ENCODE results near the gene ADGRD1.
A peak's percentile ranks its signal among the peaks of the same experiment; 100 is the strongest.
"Not testable (repeated sequence)": the region's sequence is repeated elsewhere in the genome, so short reads cannot be mapped to it uniquely, and the experiment has no call there.

Gene ADGRD1

DNA sequence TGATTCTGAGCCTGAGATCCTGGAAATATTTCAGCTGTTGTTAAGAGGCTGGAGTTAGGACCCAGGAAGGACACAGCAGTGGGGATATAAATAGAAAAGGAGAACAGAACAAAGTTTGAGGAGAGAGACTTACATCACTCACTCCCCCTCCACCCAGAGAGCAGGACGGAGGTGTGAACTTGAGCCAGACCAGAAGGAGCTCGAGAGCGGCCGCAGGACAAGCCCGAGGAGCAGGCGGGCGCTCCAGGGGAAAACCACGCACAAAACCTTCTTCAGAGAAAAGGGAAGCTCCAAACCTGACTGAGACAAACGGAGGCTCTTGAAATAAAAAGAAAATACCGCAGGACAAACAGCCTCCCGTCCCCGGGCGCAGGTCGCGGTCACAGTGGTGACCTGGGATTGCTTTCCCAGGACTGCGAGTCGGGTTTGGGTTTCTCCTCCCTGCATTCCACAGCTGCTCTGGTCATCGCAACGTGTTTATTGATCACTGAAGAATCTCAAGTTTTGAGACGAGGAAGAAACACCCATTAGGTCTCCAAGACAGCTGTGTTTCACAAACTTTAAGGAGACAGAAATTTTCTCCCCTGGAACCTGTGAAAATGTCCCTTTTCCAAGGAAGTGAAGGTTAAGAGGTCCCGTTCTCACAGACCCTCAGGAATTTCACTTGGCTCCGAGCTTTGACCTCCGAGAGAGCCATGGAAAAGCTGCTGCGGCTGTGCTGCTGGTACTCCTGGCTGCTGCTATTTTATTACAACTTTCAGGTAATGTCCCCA, at the start of gene ADGRD1:
Gene ADGRD1 (plus strand): TSS at position 137 of the 773 bp plus-strand sequence. CDS start 559 bp downstream, at position 696.
- Histone ChIP-seq H3K4me3 (ENCODE audit: low read length in 2 of 2) (peak within 1 kb of the TSS; percentile 57 to 59), H3K27ac (ENCODE audit: low read depth in 2 of 2, low read length in 2 of 2) (peak within 1 kb of the TSS; percentile 20 to 36), H3K27me3 (ENCODE audit: control insufficient read depth in 2 of 2, insufficient read depth in 2 of 2, low read length in 2 of 2) (peaks cover 0 to 2% of the 10 kb centered on the region in 2 donors), H3K4me1 (ENCODE audit: control insufficient read depth in 2 of 2, insufficient read depth in 2 of 2, low read length in 2 of 2) (no peaks in the 10 kb centered on the region), H3K36me3 (ENCODE audit: control insufficient read depth in 2 of 2, insufficient read depth in 2 of 2, low read length in 2 of 2) (no peaks in the 10 kb centered on the region), H3K9me3 (ENCODE audit: control insufficient read depth in 2 of 2, low read length in 2 of 2) (no peaks in the 10 kb centered on the region), H3K9ac (ENCODE audit: low read depth in 1 of 2, low read length in 2 of 2) (peak within 1 kb of the TSS in 1 of 2 donors; percentile 24)

DNA sequence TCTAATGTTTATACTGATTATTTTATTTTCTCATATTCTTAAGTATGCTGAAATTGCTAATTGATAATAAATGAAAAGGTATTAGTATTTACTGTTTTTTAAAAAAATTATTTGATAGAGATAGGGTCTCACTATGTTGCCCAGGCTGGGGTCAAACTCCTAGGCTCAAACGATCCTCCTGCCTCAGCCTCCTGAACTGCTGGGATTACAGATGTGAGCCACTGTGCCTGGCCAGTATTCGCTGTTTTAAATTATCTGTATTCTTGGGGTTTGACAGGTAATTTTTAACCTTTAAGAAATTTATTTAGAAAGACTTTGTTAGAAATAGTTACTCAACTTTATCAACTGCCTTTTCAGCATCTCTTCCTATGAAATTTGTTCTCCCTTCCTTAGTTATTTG, 49.6 kb upstream of the ADGRD1 start:
- Histone ChIP-seq H3K27ac (ENCODE audit: low read depth in 2 of 2, low read length in 2 of 2) (no peak overlapping the region), H3K27me3 (ENCODE audit: control insufficient read depth in 2 of 2, insufficient read depth in 2 of 2, low read length in 2 of 2) (no peaks in the 10 kb centered on the region), H3K36me3 (ENCODE audit: control insufficient read depth in 2 of 2, insufficient read depth in 2 of 2, low read length in 2 of 2) (no peaks in the 10 kb centered on the region), H3K4me3 (ENCODE audit: low read length in 2 of 2) (no peak overlapping the region), H3K4me1 (ENCODE audit: control insufficient read depth in 2 of 2, insufficient read depth in 2 of 2, low read length in 2 of 2) (no peaks in the 10 kb centered on the region), H3K9me3 (ENCODE audit: control insufficient read depth in 2 of 2, low read length in 2 of 2) (no peaks in the 10 kb centered on the region), H3K9ac (ENCODE audit: low read depth in 1 of 2, low read length in 2 of 2) (no peak overlapping the region)

DNA sequence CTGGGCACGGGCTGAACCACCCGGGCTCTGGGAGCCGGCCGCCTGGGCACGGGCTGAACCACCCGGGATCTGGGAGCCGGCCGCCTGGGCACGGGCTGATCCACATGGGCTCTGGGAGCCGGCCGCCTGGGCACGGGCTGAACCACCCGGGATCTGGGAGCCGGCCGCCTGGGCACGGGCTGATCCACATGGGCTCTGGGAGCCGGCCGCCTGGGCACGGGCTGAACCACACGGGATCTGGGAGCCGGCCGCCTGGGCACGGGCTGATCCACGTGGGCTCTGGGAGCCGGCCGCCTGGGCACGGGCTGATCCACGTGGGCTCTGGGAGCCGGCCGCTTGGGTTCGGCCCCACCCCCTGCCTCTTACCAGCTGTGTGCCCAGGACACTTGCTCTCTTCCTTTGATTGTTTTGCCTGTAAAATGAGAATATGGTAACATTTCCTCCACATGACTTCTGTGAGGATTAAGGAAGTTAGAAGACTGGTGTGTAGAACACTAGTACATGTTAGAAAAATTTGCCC, 48.7 kb upstream of the ADGRD1 start:
- not testable (repeated sequence) for H3K27me3 ChIP-seq (ENCODE audit: control insufficient read depth in 2 of 2, insufficient read depth in 2 of 2, low read length in 2 of 2); H3K9me3 ChIP-seq (ENCODE audit: control insufficient read depth in 2 of 2, low read length in 2 of 2); H3K9ac ChIP-seq (ENCODE audit: low read depth in 1 of 2, low read length in 2 of 2); H3K4me3 ChIP-seq (ENCODE audit: low read length in 2 of 2); H3K36me3 ChIP-seq (ENCODE audit: control insufficient read depth in 2 of 2, insufficient read depth in 2 of 2, low read length in 2 of 2); H3K27ac ChIP-seq (ENCODE audit: low read depth in 2 of 2, low read length in 2 of 2); H3K4me1 ChIP-seq (ENCODE audit: control insufficient read depth in 2 of 2, insufficient read depth in 2 of 2, low read length in 2 of 2)

DNA sequence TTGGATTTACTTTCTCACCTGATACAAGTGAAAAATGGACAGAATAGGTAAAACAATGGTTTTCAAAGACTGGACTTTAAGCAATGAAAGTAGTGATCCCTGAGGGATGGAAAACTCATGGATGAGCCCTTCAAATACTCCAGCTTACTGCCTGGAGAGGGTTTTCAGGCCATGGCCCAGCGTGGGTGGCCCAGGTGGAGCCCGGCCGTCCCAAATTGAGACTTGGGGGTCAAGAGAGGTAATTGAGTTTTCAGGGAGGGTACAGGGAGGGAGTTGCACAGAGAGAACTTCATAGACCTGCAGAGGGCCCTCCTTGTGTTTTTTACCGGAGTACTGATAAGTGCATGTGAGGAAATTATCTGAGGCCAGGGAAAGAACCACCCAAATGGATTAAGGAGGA, 44.6 kb upstream of the ADGRD1 start:
- no peaks in the 10 kb centered on the region for H3K4me1 ChIP-seq (ENCODE audit: control insufficient read depth in 2 of 2, insufficient read depth in 2 of 2, low read length in 2 of 2)
- H3K27me3 ChIP-seq (ENCODE audit: control insufficient read depth in 2 of 2, insufficient read depth in 2 of 2, low read length in 2 of 2), result no peaks in the 10 kb centered on the region

DNA sequence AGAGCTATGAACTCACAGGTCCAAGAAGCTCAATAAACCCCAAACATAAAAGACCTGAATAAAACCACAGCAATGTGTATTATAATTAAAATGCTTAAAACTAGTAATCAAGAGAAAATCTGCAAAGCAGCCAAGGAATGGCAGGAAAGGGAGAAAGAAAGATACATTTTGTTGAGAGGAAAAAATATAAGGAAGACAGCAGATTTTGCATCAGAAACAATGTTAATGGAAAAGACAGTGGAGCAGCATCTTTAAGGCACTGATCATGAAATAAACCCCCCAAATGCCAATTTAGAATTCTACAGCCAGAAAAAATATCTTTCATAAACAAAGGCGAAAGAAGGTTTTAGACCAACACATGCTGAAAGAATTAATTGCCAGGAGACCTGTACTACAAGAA, 42.5 kb upstream of the ADGRD1 start:
- H3K4me1 ChIP-seq (ENCODE audit: control insufficient read depth in 2 of 2, insufficient read depth in 2 of 2, low read length in 2 of 2), result no peaks in the 10 kb centered on the region
- no peaks in the 10 kb centered on the region for H3K9me3 ChIP-seq (ENCODE audit: control insufficient read depth in 2 of 2, low read length in 2 of 2)
- H3K27ac ChIP-seq (ENCODE audit: low read depth in 2 of 2, low read length in 2 of 2), result no peak overlapping the region
- no peaks in the 10 kb centered on the region for H3K36me3 ChIP-seq (ENCODE audit: control insufficient read depth in 2 of 2, insufficient read depth in 2 of 2, low read length in 2 of 2)
- H3K27me3 ChIP-seq (ENCODE audit: control insufficient read depth in 2 of 2, insufficient read depth in 2 of 2, low read length in 2 of 2), result peaks cover 0 to 5% of the 10 kb centered on the region in 2 donors
- no peak overlapping the region for H3K9ac ChIP-seq (ENCODE audit: low read depth in 1 of 2, low read length in 2 of 2)
- H3K4me3 ChIP-seq (ENCODE audit: low read length in 2 of 2), result no peak overlapping the region

More for the DNA sequence above, 44.6 kb upstream of the ADGRD1 start:
- Histone ChIP-seq H3K4me3 (ENCODE audit: low read length in 2 of 2) (no peak overlapping the region), H3K27ac (ENCODE audit: low read depth in 2 of 2, low read length in 2 of 2) (no peak overlapping the region), H3K9me3 (ENCODE audit: control insufficient read depth in 2 of 2, low read length in 2 of 2) (no peaks in the 10 kb centered on the region), H3K36me3 (ENCODE audit: control insufficient read depth in 2 of 2, insufficient read depth in 2 of 2, low read length in 2 of 2) (no peaks in the 10 kb centered on the region), H3K9ac (ENCODE audit: low read depth in 1 of 2, low read length in 2 of 2) (no peak overlapping the region)

DNA sequence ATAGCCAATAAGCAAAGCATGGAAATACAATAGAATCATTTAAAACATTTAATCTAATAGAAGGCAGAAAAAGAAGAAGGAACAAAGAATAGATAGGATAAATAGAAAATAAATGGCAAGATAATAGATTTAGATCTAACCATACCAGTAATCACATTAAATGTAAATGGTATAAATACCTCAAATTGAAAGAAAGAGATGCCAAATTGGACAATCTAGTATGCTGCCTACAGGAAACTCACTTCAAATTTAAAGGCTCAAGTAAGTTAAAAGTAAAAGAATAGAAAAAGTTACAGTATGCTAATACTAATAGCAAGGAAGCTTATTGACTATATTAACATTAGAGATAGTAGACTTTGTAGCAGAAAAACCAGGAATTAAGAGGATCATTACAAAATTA, 41.8 kb upstream of the ADGRD1 start:
- Histone ChIP-seq H3K9me3 (ENCODE audit: control insufficient read depth in 2 of 2, low read length in 2 of 2) (no peaks in the 10 kb centered on the region), H3K27ac (ENCODE audit: low read depth in 2 of 2, low read length in 2 of 2) (no peak overlapping the region), H3K4me1 (ENCODE audit: control insufficient read depth in 2 of 2, insufficient read depth in 2 of 2, low read length in 2 of 2) (no peaks in the 10 kb centered on the region), H3K36me3 (ENCODE audit: control insufficient read depth in 2 of 2, insufficient read depth in 2 of 2, low read length in 2 of 2) (no peaks in the 10 kb centered on the region), H3K9ac (ENCODE audit: low read depth in 1 of 2, low read length in 2 of 2) (no peak overlapping the region), H3K27me3 (ENCODE audit: control insufficient read depth in 2 of 2, insufficient read depth in 2 of 2, low read length in 2 of 2) (peaks cover 5 to 6% of the 10 kb centered on the region in 2 donors), H3K4me3 (ENCODE audit: low read length in 2 of 2) (no peak overlapping the region)

DNA sequence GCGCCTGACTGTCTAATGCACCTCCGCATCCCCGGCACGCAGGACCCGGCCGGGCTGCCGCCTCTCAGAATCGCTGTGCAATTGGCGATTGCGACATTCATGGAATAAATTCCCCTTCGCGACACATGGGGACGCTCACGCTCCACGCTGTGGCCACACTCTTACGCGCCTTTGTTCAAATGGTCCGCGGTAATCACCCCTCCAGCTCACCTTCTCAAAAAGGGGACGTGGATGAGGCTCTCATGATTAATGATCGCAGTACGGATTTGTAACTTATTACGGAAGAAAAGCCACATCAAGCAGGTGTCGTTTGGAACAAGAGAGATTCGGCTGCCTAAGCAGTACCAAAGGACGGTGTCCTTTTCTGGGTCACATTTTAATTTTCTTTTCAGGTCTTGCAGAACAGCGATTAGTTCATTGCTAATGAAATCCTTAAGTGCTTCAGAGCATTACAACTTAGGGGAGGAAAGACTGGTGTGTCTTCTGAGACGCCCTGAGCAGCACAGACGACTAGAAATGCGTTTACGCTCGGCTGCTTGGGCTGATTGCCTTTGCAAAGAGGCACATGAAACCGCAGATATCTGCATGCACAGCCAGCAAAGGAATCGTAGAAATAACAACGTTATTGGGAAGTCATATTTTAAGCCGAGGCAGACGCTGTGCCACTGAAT, 37.3 kb upstream of the ADGRD1 start:
- Histone ChIP-seq H3K4me1 (ENCODE audit: control insufficient read depth in 2 of 2, insufficient read depth in 2 of 2, low read length in 2 of 2) (no peaks in the 10 kb centered on the region), H3K27ac (ENCODE audit: low read depth in 2 of 2, low read length in 2 of 2) (no peak overlapping the region), H3K9me3 (ENCODE audit: control insufficient read depth in 2 of 2, low read length in 2 of 2) (no peaks in the 10 kb centered on the region), H3K4me3 (ENCODE audit: low read length in 2 of 2) (peak overlapping the region in 1 of 2 donors; percentile 17), H3K27me3 (ENCODE audit: control insufficient read depth in 2 of 2, insufficient read depth in 2 of 2, low read length in 2 of 2) (peaks cover 9 to 10% of the 10 kb centered on the region in 2 donors), H3K9ac (ENCODE audit: low read depth in 1 of 2, low read length in 2 of 2) (no peak overlapping the region), H3K36me3 (ENCODE audit: control insufficient read depth in 2 of 2, insufficient read depth in 2 of 2, low read length in 2 of 2) (no peaks in the 10 kb centered on the region)

DNA sequence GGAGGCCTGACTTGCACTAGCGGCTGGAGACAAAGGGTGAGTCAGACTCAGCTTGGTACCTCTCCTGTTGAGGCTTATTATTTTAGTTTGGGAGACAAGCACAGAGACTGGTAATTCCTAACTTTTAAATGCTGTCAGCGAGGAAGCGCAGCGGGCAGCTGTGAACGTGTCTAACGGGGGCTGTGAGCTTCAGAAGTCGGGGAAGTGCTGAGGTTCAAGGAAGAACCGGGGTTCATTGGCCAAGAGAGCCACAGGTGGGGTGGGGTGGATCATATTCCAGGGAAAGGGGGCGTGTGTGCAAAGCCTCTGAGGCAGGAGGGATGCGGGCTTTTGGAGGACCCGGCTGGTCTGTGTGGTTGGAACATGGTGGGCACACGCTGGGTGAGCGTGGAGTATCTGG, 36.1 kb upstream of the ADGRD1 start:
- H3K9ac ChIP-seq (ENCODE audit: low read depth in 1 of 2, low read length in 2 of 2), result no peak overlapping the region
- H3K4me1 ChIP-seq (ENCODE audit: control insufficient read depth in 2 of 2, insufficient read depth in 2 of 2, low read length in 2 of 2), result no peaks in the 10 kb centered on the region
- H3K27me3 ChIP-seq (ENCODE audit: control insufficient read depth in 2 of 2, insufficient read depth in 2 of 2, low read length in 2 of 2), result peaks cover 9 to 10% of the 10 kb centered on the region in 2 donors
- no peak overlapping the region for H3K27ac ChIP-seq (ENCODE audit: low read depth in 2 of 2, low read length in 2 of 2)
- no peak overlapping the region for H3K4me3 ChIP-seq (ENCODE audit: low read length in 2 of 2)
- H3K36me3 ChIP-seq (ENCODE audit: control insufficient read depth in 2 of 2, insufficient read depth in 2 of 2, low read length in 2 of 2), result no peaks in the 10 kb centered on the region
- H3K9me3 ChIP-seq (ENCODE audit: control insufficient read depth in 2 of 2, low read length in 2 of 2), result no peaks in the 10 kb centered on the region

DNA sequence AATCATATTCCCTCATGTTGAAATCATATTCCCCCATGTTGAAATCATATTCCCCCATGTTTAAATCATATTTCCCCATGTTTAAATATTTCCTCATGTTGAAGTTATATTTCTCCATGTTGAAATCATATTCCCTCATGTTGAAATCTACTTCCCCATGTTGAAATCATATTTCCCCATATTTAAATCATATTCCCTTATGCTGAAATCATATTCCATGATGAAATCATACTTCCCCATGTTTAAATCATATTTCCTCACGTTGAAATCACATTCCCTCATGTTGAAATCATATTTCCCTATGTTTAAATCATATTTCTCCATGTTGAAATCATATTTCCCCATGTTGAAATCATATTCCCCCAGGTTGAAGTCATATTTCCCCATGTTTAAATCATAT, 34.6 kb upstream of the ADGRD1 start:
- Histone ChIP-seq H3K9ac (ENCODE audit: low read depth in 1 of 2, low read length in 2 of 2) (no peak overlapping the region), H3K4me3 (ENCODE audit: low read length in 2 of 2) (no peak overlapping the region), H3K9me3 (ENCODE audit: control insufficient read depth in 2 of 2, low read length in 2 of 2) (no peaks in the 10 kb centered on the region), H3K4me1 (ENCODE audit: control insufficient read depth in 2 of 2, insufficient read depth in 2 of 2, low read length in 2 of 2) (no peaks in the 10 kb centered on the region), H3K27me3 (ENCODE audit: control insufficient read depth in 2 of 2, insufficient read depth in 2 of 2, low read length in 2 of 2) (peaks cover 9 to 10% of the 10 kb centered on the region in 2 donors), H3K27ac (ENCODE audit: low read depth in 2 of 2, low read length in 2 of 2) (no peak overlapping the region), H3K36me3 (ENCODE audit: control insufficient read depth in 2 of 2, insufficient read depth in 2 of 2, low read length in 2 of 2) (no peaks in the 10 kb centered on the region)

DNA sequence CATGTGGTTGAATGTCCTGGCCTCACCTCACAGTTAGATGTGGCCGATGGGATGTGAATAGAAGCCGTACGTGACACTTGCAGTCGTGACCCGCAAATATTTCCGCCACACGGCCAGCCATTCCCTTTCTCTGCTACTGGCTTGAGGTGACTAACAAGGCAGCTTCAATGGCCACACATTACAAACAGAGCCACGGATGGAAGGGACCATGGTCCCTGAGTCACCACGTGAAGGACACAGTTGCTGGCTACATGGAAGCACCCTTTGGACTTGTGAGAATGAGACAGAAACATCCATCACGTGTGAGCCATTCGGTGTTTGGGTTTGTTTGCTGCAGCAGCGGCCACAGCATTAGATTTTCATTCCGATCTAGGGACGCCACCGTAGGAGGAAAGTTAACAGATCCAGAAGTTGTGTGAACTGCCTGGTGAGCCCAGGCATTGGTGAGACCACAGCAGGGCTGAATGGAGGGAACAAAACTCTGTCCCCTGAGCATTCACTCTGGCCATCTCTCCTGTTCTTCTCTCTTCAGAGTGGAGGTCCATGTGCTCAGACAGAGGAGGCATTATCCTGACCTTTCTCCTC, 33.5 kb upstream of the ADGRD1 start:
- Histone ChIP-seq H3K4me1 (ENCODE audit: control insufficient read depth in 2 of 2, insufficient read depth in 2 of 2, low read length in 2 of 2) (no peaks in the 10 kb centered on the region), H3K9me3 (ENCODE audit: control insufficient read depth in 2 of 2, low read length in 2 of 2) (no peaks in the 10 kb centered on the region), H3K4me3 (ENCODE audit: low read length in 2 of 2) (no peak overlapping the region), H3K27ac (ENCODE audit: low read depth in 2 of 2, low read length in 2 of 2) (peak overlapping the region; percentile 5 to 11), H3K9ac (ENCODE audit: low read depth in 1 of 2, low read length in 2 of 2) (no peak overlapping the region), H3K27me3 (ENCODE audit: control insufficient read depth in 2 of 2, insufficient read depth in 2 of 2, low read length in 2 of 2) (peaks cover 9 to 10% of the 10 kb centered on the region in 2 donors), H3K36me3 (ENCODE audit: control insufficient read depth in 2 of 2, insufficient read depth in 2 of 2, low read length in 2 of 2) (no peaks in the 10 kb centered on the region)
